Measurements from ENCODE around the gene SSH2.

GRCh38 chr17:29714146-29714545 lies 215.9 kb downstream of the SSH2 start:
- TF ChIP-seq, protein P1, sequence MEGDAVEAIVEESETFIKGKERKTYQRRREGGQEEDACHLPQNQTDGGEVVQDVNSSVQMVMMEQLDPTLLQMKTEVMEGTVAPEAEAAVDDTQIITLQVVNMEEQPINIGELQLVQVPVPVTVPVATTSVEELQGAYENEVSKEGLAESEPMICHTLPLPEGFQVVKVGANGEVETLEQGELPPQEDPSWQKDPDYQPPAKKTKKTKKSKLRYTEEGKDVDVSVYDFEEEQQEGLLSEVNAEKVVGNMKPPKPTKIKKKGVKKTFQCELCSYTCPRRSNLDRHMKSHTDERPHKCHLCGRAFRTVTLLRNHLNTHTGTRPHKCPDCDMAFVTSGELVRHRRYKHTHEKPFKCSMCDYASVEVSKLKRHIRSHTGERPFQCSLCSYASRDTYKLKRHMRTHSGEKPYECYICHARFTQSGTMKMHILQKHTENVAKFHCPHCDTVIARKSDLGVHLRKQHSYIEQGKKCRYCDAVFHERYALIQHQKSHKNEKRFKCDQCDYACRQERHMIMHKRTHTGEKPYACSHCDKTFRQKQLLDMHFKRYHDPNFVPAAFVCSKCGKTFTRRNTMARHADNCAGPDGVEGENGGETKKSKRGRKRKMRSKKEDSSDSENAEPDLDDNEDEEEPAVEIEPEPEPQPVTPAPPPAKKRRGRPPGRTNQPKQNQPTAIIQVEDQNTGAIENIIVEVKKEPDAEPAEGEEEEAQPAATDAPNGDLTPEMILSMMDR (IDR thresholded peaks at IDR 0.05; ENCODE audit: low read depth, low read length), result no peak
- TF ChIP-seq EZH2phosphoT487 (IDR thresholded peaks at IDR 0.05; ENCODE audit: low read depth), result no peak

All from OCI-LY3 (cell line).